A673 (cell line): ENCODE data around the gene CDK5R2. TPM values are rescaled to one million over a fixed set of nuclear protein-coding genes. Genes with fewer than 3 reads are reported as not detected.

Experiments used
- BruUV-seq: library from RNA; stranded (reverse); fragments of 400-500 nt; replicated peaks from 2 replicates; lab custom pipeline; 2021; lab: Mats Ljungman, UMichigan
- CTCF ChIA-PET: fragments of 300-600 bp; sonication (Branson Sonifier 250); formaldehyde crosslinking; loops from one replicate; lab custom pipeline; 2022; ENCODE audit warnings: antibody characterized with exemption; lab: Charles Lee
- POLR2A ChIA-PET: fragments of 300-600 bp; sonication (Branson Sonifier 250); formaldehyde crosslinking; loops from one replicate; lab custom pipeline; 2022; ENCODE audit warnings: antibody characterized with exemption; ENCODE audit not compliant: low non-redundant PET; lab: Charles Lee
- DNase-seq: peaks from one replicate; pipeline ENCODE4 v3.0.0-alpha.2; 2015; ENCODE audit warnings: low spot score
- H3K27ac ChIP-seq: fragments of 200-600 bp; sonication (generic); 2 replicates; pipeline ENCODE4 v1.5.1; 2016; ENCODE audit warnings: mixed run types, low read depth, mild to moderate bottlenecking, mixed read lengths, antibody characterized with exemption, low read length; ENCODE audit not compliant: poor library complexity, severe bottlenecking
- H3K27me3 ChIP-seq: fragments of 200-600 bp; sonication (generic); replicated peaks from 2 replicates; pipeline ENCODE4 v1.6.1; 2017; ENCODE audit warnings: mixed run types, low read depth, mild to moderate bottlenecking, mixed read lengths, antibody characterized with exemption, low read length; ENCODE audit not compliant: insufficient read depth, poor library complexity
- H3K36me3 ChIP-seq: fragments of 200-600 bp; sonication (generic); 2 replicates; pipeline ENCODE4 v1.6.1; 2016; ENCODE audit warnings: mixed run types, mild to moderate bottlenecking, mixed read lengths, antibody characterized with exemption, low read length; ENCODE audit not compliant: insufficient read depth, poor library complexity, severe bottlenecking
- H3K4me1 ChIP-seq: fragments of 200-600 bp; sonication (generic); 2 replicates; pipeline ENCODE4 v1.6.1; 2017; ENCODE audit warnings: mixed run types, mild to moderate bottlenecking, mixed read lengths, antibody characterized with exemption, low read length; ENCODE audit not compliant: insufficient read depth, poor library complexity, severe bottlenecking
- H3K4me3 ChIP-seq: fragments of 200-600 bp; sonication (generic); 2 replicates; pipeline ENCODE4 v1.5.1; 2016; ENCODE audit warnings: low read depth, mixed run types, mild to moderate bottlenecking, mixed read lengths, low read length; ENCODE audit not compliant: poor library complexity, severe bottlenecking
- H3K9me3 ChIP-seq: fragments of 200-600 bp; sonication (generic); 2 replicates; pipeline ENCODE4 v1.6.1; 2016; ENCODE audit warnings: mixed run types, low read depth, mild to moderate bottlenecking, mixed read lengths, antibody characterized with exemption, low read length; ENCODE audit not compliant: poor library complexity, severe bottlenecking
- EZH2 ChIP-seq: fragments of 200-600 bp; sonication (generic); IDR thresholded peaks from 2 replicates; pipeline ENCODE4 v1.6.1; 2017; ENCODE audit warnings: borderline replicate concordance, low read depth, mild to moderate bottlenecking, mixed read lengths, antibody characterized with exemption, low read length; ENCODE audit not compliant: poor library complexity, severe bottlenecking
- intact Hi-C: fragments of 100-400 bp; cut with micrococcal nuclease; formaldehyde crosslinking; loops from one replicate; pipeline ENCODE4 v1.10.0; 2022; ENCODE audit not compliant: unreplicated experiment
- total RNA-seq: library from RNA; stranded (reverse); gene quantifications from 2 replicates; pipeline ENCODE4 v1.2.3, GENCODE V29; 2021
- TF ChIP-seq, protein P1 (sequence below): fragments of 300-800, 200-600 bp; sonication (generic); conservative IDR thresholded peaks from 2 replicates; pipeline ENCODE4 v1.5.1; 2017; ENCODE audit warnings: low read depth, mild to moderate bottlenecking, antibody characterized with exemption, low read length, moderate library complexity, mixed read lengths

Gene CDK5R2
- total RNA-seq, 1 experiment from 2014 or later = 0.37 TPM

DNA sequence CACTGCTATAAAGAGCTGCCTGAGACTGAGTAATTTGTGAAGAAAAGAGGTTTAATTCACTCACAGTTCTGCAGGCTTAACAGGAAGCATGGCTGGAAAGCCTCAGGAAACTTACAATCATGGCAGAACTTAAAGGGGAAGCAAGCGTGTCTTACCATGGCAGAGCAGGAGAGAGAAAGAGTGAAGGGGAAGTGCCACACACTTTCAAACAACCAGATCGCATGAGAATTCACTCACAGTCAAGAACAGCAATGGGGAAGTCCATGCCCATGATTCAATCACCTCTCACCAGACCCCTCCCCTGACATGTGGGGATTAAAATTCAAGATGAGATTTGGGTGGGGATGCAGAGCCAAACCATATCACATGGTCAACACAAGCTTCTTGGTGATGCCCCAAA is 34.7 kb upstream of the CDK5R2 start:
- Histone ChIP-seq H3K27ac (no peak overlapping the region), H3K9me3 (peaks cover 4% of the 10 kb centered on the region), H3K27me3 (no peaks in the 10 kb centered on the region), H3K4me1 (no peaks in the 10 kb centered on the region), H3K36me3 (no peaks in the 10 kb centered on the region), H3K4me3 (no peak overlapping the region)
- TF ChIP-seq EZH2 = no peak
- TF ChIP-seq, protein P1, sequence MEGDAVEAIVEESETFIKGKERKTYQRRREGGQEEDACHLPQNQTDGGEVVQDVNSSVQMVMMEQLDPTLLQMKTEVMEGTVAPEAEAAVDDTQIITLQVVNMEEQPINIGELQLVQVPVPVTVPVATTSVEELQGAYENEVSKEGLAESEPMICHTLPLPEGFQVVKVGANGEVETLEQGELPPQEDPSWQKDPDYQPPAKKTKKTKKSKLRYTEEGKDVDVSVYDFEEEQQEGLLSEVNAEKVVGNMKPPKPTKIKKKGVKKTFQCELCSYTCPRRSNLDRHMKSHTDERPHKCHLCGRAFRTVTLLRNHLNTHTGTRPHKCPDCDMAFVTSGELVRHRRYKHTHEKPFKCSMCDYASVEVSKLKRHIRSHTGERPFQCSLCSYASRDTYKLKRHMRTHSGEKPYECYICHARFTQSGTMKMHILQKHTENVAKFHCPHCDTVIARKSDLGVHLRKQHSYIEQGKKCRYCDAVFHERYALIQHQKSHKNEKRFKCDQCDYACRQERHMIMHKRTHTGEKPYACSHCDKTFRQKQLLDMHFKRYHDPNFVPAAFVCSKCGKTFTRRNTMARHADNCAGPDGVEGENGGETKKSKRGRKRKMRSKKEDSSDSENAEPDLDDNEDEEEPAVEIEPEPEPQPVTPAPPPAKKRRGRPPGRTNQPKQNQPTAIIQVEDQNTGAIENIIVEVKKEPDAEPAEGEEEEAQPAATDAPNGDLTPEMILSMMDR = no peak
- ChIA-PET POLR2A (no interaction called here), CTCF (no interaction called here)
- BruUV-seq = no TSS peak
- intact Hi-C loops = no loop called here
- DNase-seq = no peak

DNA sequence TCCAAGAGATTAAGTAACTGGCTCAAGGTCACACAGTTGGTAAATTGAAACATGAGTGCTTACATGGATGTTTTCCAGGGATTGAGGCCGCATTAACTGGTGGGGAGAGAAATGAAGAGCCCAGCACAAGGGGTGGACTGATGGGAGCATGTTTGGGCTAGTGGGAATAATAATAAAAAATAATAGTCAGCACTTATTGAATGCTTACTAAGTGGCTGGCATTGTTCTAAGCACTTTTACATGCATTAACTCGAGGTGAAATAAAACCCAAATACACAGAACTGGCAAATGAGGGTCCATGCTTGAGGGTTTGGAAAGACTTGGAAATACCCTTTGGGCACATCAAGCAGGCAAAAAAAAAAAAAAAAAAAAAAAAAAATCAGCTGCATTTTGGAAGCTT is 34.0 kb upstream of the CDK5R2 start:
- no peak for DNase-seq
- Histone ChIP-seq H3K27me3 (no peaks in the 10 kb centered on the region), H3K36me3 (no peaks in the 10 kb centered on the region), H3K27ac (no peak overlapping the region), H3K4me1 (no peaks in the 10 kb centered on the region), H3K4me3 (no peak overlapping the region), H3K9me3 (peaks cover 4% of the 10 kb centered on the region)
- TF ChIP-seq, protein P1 = no peak
- TF ChIP-seq EZH2 = no peak
- CTCF ChIA-PET = no interaction called here
- BruUV-seq = no TSS peak
- POLR2A ChIA-PET = no interaction called here
- intact Hi-C loops = no loop called here

DNA sequence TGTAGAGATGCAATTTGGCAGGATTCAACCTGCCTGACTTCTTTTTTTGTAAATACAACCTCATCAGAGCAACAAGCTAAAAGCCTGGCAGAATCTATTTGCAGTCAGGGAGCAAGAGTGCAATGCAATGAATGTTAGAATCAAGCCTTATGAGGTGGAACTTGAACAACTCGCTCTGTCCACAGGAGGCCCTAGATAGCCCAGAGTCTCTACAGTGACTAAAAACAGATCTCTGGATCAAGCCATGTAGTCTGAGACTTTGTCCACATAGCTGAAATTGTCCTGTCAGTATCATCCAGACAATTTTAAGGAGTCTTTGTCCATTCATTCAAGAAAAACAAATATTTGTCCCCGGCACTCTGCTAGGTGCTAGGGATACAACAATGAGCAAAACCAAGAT is 32.0 kb upstream of the CDK5R2 start:
- intact Hi-C loops = no loop called here
- TF ChIP-seq, protein P1 = no peak
- TF ChIP-seq EZH2 = no peak
- Histone ChIP-seq H3K4me3 (no peak overlapping the region), H3K4me1 (no peaks in the 10 kb centered on the region), H3K27ac (no peak overlapping the region), H3K36me3 (no peaks in the 10 kb centered on the region), H3K27me3 (no peaks in the 10 kb centered on the region), H3K9me3 (peaks cover 4% of the 10 kb centered on the region)
- ChIA-PET CTCF (interaction anchor here (0.5 kb wide), 1 partner anchor 174 kb away, joined by 3 read pairs; no protein-coding TSS in a partner anchor), POLR2A (no interaction called here)
- no TSS peak for BruUV-seq
- no peak for DNase-seq
